Amniotic epithelial cell (primary cell): ENCODE data around the gene ABHD2.
A peak's percentile ranks its signal among the peaks of the same experiment; 100 is the strongest.
"Not testable (repeated sequence)": the region's sequence is repeated elsewhere in the genome, so short reads cannot be mapped to it uniquely, and the experiment has no call there.

ENCODE experiments used
- DNase-seq: peaks from one replicate; pipeline ENCODE4 v3.0.0-alpha.2; 2010; ENCODE audit warnings: low read depth

Gene ABHD2

GRCh38 chr15:89075101-89075640 lies 13.1 kb upstream of the ABHD2 start:
- no peak for DNase-seq

- DNase-seq = no peak
Measured at GRCh38 chr15:89075846-89076245, 12.4 kb upstream of the ABHD2 start.

- no peak for DNase-seq
Measured at GRCh38 chr15:89077750-89078149, 10.5 kb upstream of the ABHD2 start.

- DNase-seq = peak; percentile 65
Measured at GRCh38 chr15:89078851-89079810, 9.1 kb upstream of the ABHD2 start.

DNA sequence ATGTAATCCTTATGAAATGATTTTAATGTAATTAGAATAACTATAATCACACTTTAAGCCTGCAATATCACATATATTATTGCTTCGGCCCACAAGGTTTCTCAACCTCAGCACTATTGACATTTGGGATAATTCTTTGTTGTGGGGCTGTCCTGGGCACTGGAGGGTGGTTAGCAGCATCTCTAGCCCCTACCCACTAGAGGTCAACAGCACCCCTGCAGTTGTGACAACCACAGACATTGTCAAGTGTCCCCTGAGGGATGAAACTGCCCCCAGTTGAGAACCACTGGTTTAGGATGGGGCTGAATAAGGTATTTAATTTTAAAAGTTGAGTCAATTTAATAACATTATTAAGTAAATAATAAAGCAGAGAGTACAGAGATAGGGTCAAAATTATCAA lies 6.4 kb upstream of the ABHD2 start:
- no peak for DNase-seq

DNA sequence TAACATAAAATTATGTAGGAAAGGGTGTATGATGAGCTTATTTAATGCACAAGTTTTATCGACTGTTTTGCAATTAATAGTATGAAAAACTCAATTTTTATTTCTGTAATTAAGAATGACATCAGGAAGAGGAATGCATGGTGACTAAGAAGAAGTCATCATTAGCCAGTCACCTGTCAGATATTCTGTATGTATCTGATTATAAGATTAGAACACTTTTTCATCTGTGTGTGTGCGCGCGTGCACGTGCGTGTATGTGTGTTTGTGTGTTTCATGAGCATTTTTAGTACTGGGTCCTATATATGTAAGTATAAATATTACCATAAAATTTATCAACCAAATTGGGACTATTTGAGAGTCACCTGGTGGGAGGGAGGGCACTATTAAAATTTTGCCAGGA lies 5.0 kb upstream of the ABHD2 start:
- DNase-seq = no peak

DNA sequence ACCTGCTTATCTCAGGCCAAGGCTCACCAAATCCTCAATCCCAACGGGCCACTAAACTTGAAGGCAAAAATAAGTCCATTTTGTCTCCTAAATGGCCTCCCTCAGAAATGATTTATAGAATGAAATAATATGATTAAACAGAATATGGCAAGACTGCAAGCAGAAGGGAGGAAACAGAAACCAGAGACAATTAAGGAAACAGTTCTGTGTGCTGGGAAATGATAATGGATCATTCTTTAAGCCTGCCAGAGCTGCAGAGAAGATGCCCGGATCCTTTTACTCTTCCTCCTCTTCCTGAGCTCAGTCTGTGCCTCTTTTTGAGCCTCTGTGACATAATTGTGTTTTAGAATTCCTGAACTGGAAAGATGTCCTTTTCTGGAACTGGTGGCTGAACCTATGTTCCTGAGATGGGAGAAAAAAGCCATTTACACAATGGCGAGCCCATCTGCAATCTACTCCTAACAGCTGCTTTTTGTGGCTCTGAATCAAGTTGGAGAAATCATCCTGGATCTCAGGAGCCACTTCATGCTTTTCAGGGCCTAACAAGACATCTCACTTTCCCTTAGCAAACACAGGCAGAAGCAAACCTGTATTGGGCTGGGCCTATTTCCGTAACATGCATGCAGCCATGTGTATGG lies 2.8 kb upstream of the ABHD2 start:
- DNase-seq = no peak

GRCh38 chr15:89085933-89086332 lies 2.3 kb upstream of the ABHD2 start:
- not testable (repeated sequence) for DNase-seq

- not testable (repeated sequence) for DNase-seq
Measured at GRCh38 chr15:89086390-89086789, 1.9 kb upstream of the ABHD2 start.

- no peak for DNase-seq
Measured at GRCh38 chr15:89087161-89087829, 961 bp upstream of the ABHD2 start.

DNA sequence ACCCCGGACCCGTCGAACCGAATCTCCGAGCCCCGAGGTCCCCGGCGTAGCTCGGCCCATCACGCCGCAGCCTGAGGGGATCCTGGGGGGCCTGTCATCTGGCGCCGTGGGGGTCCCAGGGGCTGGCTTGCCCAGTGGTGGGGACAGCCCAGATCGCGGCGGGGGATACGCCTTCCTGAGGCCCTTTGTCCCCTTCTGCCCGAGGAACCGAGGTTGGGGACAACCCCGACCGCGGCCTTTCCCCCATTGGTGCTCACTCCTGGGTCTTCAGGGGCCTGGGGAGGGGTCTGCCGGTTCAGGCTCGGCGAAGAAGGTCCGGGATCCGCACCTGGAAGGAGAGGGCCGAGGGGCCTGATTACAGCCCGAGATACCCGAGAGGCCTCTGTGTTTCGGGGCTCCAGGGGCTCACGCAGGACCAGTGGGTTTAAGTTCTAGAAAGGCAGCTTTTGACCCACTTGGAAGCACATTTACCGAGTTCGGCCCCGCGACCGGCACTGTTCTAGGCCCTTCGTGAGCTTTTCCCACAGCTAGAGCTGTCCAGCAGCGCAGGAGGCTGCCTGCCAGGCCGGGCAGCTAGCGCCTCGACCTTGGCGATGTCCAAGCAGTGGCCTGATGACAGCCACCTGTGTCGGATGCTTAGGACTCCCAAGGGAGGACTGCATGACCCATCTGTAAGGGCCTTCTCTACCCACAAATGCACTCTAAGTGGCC lies 504 bp downstream of the ABHD2 start:
- DNase-seq = peak; percentile 12

- DNase-seq = no peak
Measured at GRCh38 chr15:89089316-89090230, 1.3 kb downstream of the ABHD2 start.

GRCh38 chr15:89090791-89091626 lies 2.8 kb downstream of the ABHD2 start:
- DNase-seq = peak; percentile 72

DNA sequence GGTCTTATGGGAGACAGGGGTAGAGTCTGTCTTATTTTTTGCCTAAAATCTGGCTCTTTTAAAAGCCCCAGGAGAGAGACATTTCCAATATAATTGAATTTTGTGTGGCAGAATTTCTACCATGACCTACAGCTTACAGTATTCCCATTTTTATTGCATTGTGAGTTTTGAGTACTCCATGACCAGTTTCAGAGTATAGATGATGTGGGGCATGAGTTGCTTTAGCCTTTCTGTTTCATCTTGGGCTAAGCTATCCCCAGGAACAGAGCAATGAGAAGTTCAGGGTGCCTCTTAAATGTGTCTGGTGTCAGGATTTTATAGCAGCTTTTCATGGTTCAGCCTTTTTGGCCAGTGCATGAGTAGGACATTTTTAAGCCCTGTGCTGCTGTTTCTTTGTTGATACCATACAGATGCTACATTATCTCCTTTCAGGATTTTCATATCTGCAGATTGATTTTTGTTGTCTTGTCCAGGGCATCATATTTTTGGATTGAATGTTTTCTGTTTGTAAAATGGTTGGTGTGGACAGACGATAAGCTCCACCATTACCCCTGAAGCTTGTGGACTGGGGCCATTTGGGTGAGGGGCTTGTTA lies 3.5 kb downstream of the ABHD2 start:
- no peak for DNase-seq

DNA sequence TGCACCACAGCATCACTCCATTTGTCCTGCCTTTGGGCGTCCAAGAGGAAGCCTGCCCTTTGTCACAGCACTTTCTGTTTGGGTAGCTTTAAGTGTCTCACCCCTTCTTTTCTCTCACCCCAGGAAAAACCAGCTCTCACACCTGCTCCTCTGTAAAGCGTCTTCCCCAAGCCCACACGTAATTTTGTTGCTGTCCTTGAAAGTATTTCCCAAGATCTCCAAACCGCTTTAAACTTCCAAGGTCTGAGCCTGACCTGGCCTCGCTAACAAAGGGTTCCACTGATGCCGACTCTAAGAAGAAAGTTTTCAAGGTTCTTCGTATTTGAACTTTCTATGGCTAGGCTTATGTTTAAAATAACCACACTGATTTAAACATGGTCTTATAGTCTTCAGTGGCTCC lies 5.3 kb downstream of the ABHD2 start:
- no peak for DNase-seq

DNA sequence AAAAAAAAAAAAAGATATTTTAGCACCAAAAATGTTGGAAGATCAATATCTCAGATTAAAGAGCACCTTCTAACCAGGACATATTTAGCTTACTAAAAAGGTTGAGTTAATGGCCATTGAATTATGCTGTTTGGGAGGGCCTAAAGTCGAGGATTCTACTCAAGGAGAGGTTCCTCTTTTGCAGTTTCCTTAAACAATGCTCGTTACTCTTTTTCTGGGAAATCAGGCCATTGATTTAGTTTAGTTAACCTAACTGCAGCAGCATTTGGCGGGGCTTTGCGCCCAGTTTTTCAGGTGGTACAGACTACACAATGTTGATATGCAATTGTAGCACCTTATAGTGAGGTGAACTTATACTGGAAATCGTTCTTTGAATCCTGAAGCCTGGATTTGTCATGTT lies 6.8 kb downstream of the ABHD2 start:
- no peak for DNase-seq

- DNase-seq = no peak
Measured at GRCh38 chr15:89095556-89095955, 7.3 kb downstream of the ABHD2 start.

DNA sequence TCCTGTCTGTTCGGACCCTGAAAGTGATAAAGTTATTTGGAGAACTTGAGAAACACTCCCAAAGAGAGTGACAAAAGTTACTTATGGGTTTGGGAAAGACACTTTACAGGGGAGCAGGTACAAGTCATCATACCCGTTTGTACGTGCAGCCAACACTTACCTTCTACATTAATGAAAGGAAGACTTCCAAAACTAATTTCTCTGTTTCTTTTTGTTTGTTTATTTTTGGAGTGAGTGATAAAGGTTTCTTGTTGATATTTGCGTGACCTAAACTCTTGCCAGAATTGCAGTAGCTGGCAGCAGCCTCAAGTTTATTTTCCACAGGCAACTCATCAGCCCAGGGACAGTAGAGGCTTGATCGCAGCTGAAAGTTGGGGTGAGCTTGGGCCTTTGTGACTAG lies 8.4 kb downstream of the ABHD2 start:
- DNase-seq = no peak

DNA sequence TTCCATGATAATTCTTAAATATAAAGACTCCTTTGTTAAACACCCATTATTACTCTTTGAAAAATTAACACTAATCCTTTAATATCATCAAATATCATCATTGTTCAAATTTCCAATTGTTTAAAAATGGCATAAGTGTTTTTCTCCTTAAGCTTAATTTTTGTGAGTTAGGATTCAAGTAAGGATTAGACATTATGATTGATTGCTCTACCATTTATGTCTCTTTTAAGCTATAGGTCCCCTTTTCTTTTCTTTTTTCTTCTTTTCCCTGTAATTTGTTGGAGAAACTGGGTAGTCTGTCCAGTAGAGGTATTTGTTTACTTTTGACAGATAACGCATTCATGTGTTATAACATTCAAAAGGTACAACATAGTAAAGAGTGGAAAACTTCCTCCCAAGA lies 9.1 kb downstream of the ABHD2 start:
- DNase-seq = no peak

DNA sequence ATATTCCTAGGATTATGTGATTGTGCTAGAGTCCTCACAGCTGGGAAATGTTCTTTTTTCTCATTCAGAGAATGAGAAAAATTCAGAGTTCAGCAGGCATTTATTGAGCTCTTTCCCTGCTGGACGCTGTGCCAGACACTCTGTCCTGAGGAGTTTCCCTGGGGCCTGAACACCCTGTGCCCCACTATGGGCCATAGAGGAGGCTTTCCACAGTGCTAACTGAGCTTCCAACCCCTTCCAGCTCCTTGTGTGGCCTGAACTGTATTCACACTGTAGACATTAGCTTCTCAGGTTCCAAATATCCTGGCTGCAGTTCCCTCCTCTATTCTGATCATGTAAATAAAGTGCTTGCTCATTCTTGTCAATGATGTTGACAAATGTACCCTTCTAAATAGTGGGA lies 10.0 kb downstream of the ABHD2 start:
- no peak for DNase-seq
